ENCODE results near the gene TNS4. TPM values are rescaled to one million over a fixed set of nuclear protein-coding genes. Genes with fewer than 3 reads are reported as not detected.

Gene TNS4
- total RNA-seq, 1 experiment from 2014 or later = 522 TPM

DNA sequence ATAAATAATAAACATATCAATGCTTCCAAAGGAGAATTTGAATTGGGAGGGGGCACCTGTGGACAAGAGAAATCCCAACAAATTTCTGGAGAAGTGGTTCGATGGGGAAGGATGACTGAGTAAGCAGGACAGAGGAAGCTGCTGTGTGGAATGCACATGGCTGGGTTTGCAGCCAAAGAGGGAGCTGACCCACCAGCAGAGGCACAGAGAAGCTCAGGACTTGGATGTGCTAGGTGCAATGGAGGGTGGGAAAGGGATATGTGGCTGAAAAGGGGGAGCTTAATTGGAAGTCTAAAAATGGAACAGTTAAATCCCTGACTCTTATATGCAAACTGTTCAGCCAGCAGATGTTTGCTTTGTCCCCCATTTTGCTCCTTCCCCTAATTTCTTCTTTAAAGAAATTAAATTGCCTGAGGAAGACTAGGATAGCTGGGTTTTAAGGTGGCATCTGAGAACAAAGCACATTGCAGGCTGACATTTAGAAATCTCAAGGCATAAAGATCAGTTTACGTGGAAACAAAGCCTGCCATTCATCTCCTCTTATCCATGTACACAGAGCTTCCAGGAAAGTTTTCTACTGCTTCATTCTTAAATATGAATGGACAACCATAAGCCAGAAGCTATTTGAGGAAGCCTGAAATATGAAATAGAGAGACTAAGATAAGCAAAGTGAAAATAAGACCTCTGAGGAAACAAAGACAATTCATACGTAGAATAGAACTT, 23.0 kb upstream of the TNS4 start:
- no peak for DNase-seq (ENCODE audit: unreplicated experiment)
- TF ChIP-seq, protein P1, sequence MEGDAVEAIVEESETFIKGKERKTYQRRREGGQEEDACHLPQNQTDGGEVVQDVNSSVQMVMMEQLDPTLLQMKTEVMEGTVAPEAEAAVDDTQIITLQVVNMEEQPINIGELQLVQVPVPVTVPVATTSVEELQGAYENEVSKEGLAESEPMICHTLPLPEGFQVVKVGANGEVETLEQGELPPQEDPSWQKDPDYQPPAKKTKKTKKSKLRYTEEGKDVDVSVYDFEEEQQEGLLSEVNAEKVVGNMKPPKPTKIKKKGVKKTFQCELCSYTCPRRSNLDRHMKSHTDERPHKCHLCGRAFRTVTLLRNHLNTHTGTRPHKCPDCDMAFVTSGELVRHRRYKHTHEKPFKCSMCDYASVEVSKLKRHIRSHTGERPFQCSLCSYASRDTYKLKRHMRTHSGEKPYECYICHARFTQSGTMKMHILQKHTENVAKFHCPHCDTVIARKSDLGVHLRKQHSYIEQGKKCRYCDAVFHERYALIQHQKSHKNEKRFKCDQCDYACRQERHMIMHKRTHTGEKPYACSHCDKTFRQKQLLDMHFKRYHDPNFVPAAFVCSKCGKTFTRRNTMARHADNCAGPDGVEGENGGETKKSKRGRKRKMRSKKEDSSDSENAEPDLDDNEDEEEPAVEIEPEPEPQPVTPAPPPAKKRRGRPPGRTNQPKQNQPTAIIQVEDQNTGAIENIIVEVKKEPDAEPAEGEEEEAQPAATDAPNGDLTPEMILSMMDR (IDR thresholded peaks at IDR 0.05; ENCODE audit: unreplicated experiment) = no peak
- Mint-ChIP-seq H3K27ac (ENCODE audit: low read depth, unreplicated experiment) (no peak overlapping the region), H3K4me1 (ENCODE audit: insufficient read depth, unreplicated experiment) (peaks cover 37% of the 10 kb centered on the region), H3K27me3 (ENCODE audit: insufficient read depth, unreplicated experiment) (no peaks in the 10 kb centered on the region), H3K9me3 (ENCODE audit: unreplicated experiment) (peaks cover 7% of the 10 kb centered on the region), H3K36me3 (ENCODE audit: insufficient read depth, unreplicated experiment) (peaks cover 12% of the 10 kb centered on the region), H3K4me3 (ENCODE audit: unreplicated experiment) (no peak overlapping the region)
- CTCF ChIA-PET = interaction anchor here (0.6 to 4.7 kb wide), 3 partner anchors 10 to 1125 kb away, joined by 3 to 34 read pairs (median 3); no protein-coding TSS in a partner anchor
- intact Hi-C loops (cut with micrococcal nuclease) = no loop called here
- POLR2A ChIA-PET = interaction anchor here (0.7 to 15.6 kb wide), 11 partner anchors 8 to 215 kb away, joined by 3 to 614 read pairs (median 21); partner anchors contain the start of genes RARA and TNS4
- no TSS peak for BruUV-seq (replicated peaks)

DNA sequence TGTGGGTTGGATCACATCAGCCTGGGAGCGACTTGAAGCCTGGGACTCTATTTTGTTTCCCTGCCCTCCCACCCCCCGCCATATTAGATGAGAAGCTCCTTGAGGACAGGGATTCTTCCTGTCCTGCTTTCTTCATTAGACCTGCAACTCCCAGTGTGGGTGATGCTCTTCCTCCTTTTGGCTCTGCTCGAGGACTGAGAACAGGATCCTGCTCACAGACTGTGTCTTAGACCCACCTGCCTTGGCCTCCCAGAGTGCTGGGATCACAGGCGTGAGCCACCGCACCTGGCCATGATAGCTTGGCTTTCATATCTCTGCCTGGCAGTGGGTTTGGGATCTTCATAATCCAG, 21.5 kb upstream of the TNS4 start:
- no peak for DNase-seq (ENCODE audit: unreplicated experiment)
- ChIA-PET POLR2A (interaction anchor here (0.6 to 15.6 kb wide), 13 partner anchors 10 to 49 kb away, joined by 3 to 614 read pairs (median 11); partner anchors contain the start of gene TNS4), CTCF (interaction anchor here (0.7 to 4.7 kb wide), 13 partner anchors 11 to 233 kb away, joined by 3 to 34 read pairs (median 3); partner anchors contain the start of gene TNS4)

DNA sequence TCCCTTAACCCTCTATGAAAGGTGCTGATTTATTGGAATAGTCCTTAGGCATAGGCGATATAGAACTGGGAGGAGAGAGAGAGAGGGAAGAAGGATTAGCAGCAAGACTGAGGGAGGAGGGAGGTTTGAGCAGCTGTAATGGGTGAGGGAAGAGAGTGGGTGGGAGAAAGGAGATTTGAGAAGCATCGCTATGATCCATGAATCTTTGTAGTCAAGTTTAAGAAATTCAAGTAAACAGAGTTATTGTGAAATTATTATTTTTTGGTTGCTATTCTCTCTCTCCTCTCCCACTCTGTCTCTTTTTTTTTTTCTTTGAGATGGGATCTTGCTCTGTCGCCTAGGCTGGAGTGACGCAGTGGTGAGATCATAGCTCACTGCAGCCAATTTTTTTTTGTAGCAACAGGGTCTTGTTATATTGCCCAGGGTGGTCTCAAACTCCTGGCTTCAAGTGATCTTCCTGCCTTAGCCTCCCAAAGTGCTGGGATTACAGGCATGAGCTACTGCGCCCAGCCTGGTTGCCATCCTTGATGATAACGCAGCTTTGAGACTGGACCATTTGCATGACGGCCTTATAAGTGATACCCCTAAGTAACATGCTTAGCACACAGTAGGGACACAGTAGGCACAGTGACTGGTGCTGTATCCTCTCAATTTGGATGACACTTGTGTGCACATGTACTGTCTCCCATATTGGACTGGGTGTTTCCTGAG, 21.0 kb upstream of the TNS4 start:
- TF ChIP-seq, protein P1 (IDR thresholded peaks at IDR 0.05; ENCODE audit: unreplicated experiment) = no peak
- TSS peak; percentile 45 for BruUV-seq (replicated peaks)
- DNase-seq (ENCODE audit: unreplicated experiment) = peak; percentile 53
- ChIA-PET POLR2A (interaction anchor here (0.6 to 15.6 kb wide), 13 partner anchors 10 to 1307 kb away, joined by 3 to 614 read pairs (median 11); partner anchors contain the start of gene TNS4), CTCF (interaction anchor here (0.7 to 4.7 kb wide), 14 partner anchors 11 to 334 kb away, joined by 3 to 34 read pairs (median 3); partner anchors contain the start of gene TNS4)
- H3K4me1 Mint-ChIP-seq (ENCODE audit: insufficient read depth, unreplicated experiment) = peaks cover 57% of the 10 kb centered on the region
- intact Hi-C loops (cut with micrococcal nuclease) = no loop called here
- H3K27me3 Mint-ChIP-seq (ENCODE audit: insufficient read depth, unreplicated experiment) = no peaks in the 10 kb centered on the region
- peaks cover 12% of the 10 kb centered on the region for H3K36me3 Mint-ChIP-seq (ENCODE audit: insufficient read depth, unreplicated experiment)
- peaks cover 7% of the 10 kb centered on the region for H3K9me3 Mint-ChIP-seq (ENCODE audit: unreplicated experiment)
- H3K4me3 Mint-ChIP-seq (ENCODE audit: unreplicated experiment) = peak overlapping the region; percentile 62
- peak overlapping the region; percentile 99 for H3K27ac Mint-ChIP-seq (ENCODE audit: low read depth, unreplicated experiment)

More for the DNA sequence above, 21.5 kb upstream of the TNS4 start:
- Mint-ChIP-seq H3K4me1 (ENCODE audit: insufficient read depth, unreplicated experiment) (peaks cover 51% of the 10 kb centered on the region), H3K27me3 (ENCODE audit: insufficient read depth, unreplicated experiment) (no peaks in the 10 kb centered on the region), H3K4me3 (ENCODE audit: unreplicated experiment) (peak overlapping the region; percentile 50), H3K27ac (ENCODE audit: low read depth, unreplicated experiment) (peak overlapping the region; percentile 99), H3K36me3 (ENCODE audit: insufficient read depth, unreplicated experiment) (peaks cover 12% of the 10 kb centered on the region), H3K9me3 (ENCODE audit: unreplicated experiment) (peaks cover 7% of the 10 kb centered on the region)
- no TSS peak for BruUV-seq (replicated peaks)
- TF ChIP-seq, protein P1 (IDR thresholded peaks at IDR 0.05; ENCODE audit: unreplicated experiment) = no peak
- intact Hi-C loops (cut with micrococcal nuclease) = no loop called here
